T follicular helper cell (primary cell): ENCODE data around the gene ENDOD1.
A peak's percentile ranks its signal among the peaks of the same experiment; 100 is the strongest.

Experiments used
- DNase-seq: peaks from one replicate; pipeline ENCODE4 v3.0.0-alpha.2; 2020; ENCODE audit warnings: low read depth

Gene ENDOD1

GRCh38 chr11:95143106-95143681 is 53.5 kb downstream of the ENDOD1 start:
- no peak for DNase-seq

- DNase-seq: no peak
Observed at GRCh38 chr11:95144313-95145235, 54.9 kb downstream of the ENDOD1 start.

GRCh38 chr11:95145430-95146060 is 55.9 kb downstream of the ENDOD1 start:
- no peak for DNase-seq

GRCh38 chr11:95147364-95147905 is 57.8 kb downstream of the ENDOD1 start:
- no peak for DNase-seq

DNA sequence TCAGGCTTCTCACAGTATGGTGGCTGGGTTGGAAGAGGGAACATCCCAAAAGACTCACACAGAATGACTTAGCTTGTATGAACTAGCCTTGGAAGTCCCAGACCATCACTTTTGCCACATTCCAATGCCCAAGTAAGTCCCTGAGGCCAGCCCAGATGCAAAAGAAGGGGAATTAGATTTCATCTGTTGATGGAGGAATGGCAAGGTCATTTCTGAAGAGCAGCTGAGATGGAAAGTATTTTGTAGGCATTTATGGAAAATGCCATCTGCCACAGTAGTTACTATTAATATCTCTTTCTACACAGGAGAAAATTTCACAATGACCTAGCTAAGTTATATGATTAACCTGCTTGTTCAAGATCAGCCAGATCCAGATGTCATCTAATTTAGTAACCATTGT is 58.8 kb downstream of the ENDOD1 start:
- DNase-seq: no peak

GRCh38 chr11:95148938-95149337 is 59.3 kb downstream of the ENDOD1 start:
- DNase-seq: no peak

- DNase-seq: no peak
Observed at GRCh38 chr11:95149651-95150364, 60.2 kb downstream of the ENDOD1 start.

DNA sequence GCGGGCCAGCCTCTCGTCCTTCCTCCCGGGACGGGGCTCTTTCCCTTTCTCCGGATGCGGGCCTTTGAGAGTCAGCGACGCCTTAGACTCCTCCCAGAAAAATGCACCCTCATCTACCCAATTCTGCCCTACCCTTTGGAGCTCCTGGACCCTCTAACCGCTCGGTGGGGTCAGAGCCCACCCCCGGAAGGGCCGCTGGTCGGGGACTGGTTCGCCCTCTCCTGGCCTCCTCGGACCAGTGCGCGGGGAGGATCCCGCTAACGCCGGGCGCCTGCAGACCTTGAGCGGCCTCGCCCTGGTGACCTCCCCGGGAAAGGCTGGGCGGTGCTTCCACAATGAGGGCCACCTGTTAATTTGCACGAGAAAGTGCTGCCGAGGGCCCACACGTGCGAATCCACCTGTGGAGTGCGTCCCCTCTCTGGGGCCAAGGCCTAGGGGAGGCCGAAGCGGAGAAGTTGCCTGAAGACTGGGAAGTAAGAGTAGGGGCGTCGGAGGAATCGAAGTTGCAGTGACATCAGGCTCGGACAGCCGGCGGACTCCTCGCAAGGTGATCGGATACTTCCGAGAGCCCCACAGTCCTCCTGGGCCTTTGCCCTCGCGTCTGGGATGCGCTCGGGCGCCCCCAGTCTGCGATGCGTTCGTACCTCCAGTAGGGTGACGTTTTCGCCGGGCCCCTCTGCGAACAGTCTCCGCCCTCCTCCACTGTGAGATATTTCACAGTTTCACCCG is 61.5 kb downstream of the ENDOD1 start:
- DNase-seq: peak; percentile 87

- no peak for DNase-seq
Observed at GRCh38 chr11:95152876-95153856, 63.5 kb downstream of the ENDOD1 start.

GRCh38 chr11:95153857-95154246 is 64.2 kb downstream of the ENDOD1 start:
- no peak for DNase-seq

DNA sequence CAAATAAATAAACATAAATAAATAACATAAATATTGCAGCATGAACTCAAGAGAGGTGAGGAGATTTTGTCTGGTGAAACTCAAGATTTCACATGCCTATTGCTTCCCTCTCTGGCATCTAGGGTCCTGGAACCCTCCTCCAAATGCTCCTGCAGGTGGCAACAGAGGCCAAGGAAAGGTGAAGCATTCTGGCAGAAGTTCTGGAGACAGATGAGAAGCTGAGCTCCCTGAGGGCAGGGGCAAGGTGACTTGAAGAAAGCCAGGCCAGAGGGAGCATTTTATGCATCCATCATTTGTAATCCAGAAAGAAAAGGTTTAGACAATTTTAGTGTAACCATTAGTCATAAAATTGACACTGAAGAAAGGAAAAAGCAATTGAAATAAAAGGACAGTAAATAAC is 64.9 kb downstream of the ENDOD1 start:
- peak; percentile 49 for DNase-seq

DNA sequence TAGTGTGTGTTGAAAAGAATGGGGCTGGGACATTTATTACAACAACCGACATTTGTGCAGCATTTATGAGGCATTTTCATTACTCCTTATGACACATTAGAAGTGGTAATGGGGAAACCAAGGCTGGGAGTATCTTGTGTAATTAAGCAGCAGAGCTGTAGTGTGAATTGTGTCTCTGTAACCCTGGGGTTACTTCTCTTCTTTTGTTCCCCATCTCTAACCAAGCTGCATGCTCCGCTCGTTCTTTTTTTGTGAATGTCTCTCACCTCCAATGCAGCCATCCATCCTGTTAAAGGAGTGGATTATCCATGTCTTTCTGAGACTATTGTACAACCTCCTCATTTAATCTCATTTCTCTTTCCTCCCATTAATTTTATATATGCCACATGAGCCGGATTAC is 65.7 kb downstream of the ENDOD1 start:
- no peak for DNase-seq

- no peak for DNase-seq
Observed at GRCh38 chr11:95156133-95156721, 66.6 kb downstream of the ENDOD1 start.

DNA sequence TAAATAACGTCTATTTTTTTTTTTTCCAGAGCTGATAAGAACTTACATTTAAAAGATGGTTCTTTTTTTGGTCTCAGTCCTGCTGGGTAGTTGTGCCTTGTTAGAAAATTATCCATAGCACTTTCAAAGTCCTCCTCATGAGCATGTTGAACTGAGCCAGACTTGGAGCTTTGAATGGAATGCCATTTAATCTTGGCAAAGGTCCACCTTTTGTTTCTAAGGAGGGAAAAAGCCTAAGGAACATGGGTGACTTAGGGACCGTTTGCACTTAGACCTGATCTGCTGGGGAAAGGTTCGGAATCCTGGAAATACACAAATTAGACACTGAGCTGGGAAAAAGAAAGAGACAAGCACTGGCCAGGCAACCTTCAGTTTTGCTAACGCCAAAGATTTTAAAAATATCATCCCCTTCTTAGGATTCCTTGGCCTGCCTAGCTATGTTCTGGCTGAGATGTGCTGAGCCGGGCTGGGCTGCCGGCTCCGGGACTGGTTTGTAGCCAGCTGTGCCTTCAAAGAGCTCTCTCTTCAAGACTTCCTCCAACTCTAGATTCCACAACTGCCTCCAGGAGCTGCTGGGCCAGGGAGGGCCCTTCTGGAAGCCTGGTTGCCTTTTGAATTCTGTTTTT is 67.4 kb downstream of the ENDOD1 start:
- no peak for DNase-seq

- DNase-seq: no peak
Observed at GRCh38 chr11:95157824-95158223, 68.2 kb downstream of the ENDOD1 start.

DNA sequence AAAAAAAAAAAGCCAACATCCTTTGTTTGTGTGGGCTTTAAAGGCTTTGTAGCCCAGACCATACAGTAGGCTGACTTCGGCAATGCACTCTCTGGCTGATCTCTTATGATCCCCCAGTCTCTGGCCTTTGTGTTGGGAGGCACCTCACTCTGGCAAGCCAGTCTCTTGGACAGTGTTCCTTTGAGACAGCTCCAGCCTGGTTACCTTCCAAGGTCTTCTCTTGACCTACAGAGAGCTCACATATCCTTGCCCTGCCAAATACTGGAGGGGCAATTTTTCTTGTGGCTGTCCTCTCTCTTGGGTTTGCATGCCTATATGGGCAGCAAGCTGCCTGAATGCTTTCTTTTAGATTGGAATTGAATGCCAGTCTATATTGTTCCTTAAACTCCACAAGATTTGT is 71.6 kb downstream of the ENDOD1 start:
- DNase-seq: no peak

DNA sequence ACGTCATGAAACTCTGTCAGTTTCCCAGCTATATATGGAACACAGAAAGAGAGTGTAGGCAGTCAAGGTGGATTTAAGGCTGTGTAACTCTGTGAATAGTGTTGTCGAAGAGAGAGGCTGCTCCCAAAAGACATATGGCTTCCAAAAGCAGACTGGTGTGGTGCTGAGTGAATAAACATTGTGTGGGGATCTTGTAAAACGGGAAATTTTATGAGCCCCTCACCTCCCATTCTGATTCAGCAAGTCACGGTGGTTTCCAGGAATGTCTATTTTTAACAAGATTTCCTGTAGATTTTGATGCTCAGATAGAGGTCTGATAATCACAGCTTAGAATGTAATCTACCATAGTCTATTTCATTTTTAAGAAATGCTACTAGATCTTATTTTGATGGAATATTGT is 73.5 kb downstream of the ENDOD1 start:
- DNase-seq: no peak

GRCh38 chr11:95165638-95166037 is 76.0 kb downstream of the ENDOD1 start:
- DNase-seq: no peak

DNA sequence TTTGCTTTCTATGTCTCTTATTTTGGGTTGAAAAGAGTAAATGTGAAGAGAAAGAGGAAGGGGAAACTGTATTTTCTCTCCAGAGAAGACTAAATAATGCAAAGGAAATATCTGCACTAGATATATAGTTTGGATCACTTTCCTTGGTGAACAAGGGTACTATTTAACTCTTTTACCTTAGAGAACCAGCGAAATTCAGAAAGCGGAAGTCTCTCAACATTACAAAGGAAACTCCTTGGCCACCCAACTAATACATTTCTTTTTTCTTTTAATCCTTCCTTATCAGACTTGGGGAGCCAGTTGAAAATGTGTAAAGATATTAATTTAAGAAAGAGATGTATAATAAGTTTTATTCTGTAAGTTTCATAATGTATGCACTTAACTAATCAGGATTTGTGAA is 77.1 kb downstream of the ENDOD1 start:
- no peak for DNase-seq
